GM18505 (cell line): ENCODE measurements around the gene REG3A.

Experiments used
- ATAC-seq: cut with Tn5 transposase; IDR thresholded peaks from one replicate; pipeline ENCODE4 v1.9.1; 2021; ENCODE audit not compliant: unreplicated experiment
- POLR2A ChIP-seq: IDR thresholded peaks from 4 replicates; pipeline ENCODE4 v1.6.1; 2011; ENCODE audit warnings: borderline replicate concordance; ENCODE audit not compliant: insufficient read depth, insufficient read length; ENCODE audit errors: extremely low read depth

Gene REG3A

GRCh38 chr2:79139423-79139822 is 20.1 kb downstream of the REG3A start:
- no peak for TF ChIP-seq POLR2A
- no peak for ATAC-seq

GRCh38 chr2:79138385-79138784 is 21.2 kb downstream of the REG3A start:
- no peak for TF ChIP-seq POLR2A
- ATAC-seq: no peak

- TF ChIP-seq POLR2A: no peak
- ATAC-seq: no peak
These were observed 27.9 kb downstream of the REG3A start for GRCh38 chr2:79131687-79132086.

GRCh38 chr2:79129804-79130203 is 29.7 kb downstream of the REG3A start:
- TF ChIP-seq POLR2A: no peak
- ATAC-seq: no peak

- no peak for ATAC-seq
- no peak for TF ChIP-seq POLR2A
These were observed 30.3 kb downstream of the REG3A start for GRCh38 chr2:79129260-79129659.

GRCh38 chr2:79128406-79128805 is 31.1 kb downstream of the REG3A start:
- no peak for TF ChIP-seq POLR2A
- no peak for ATAC-seq

GRCh38 chr2:79125721-79125985 is 33.9 kb downstream of the REG3A start:
- ATAC-seq: no peak
- TF ChIP-seq POLR2A: no peak

GRCh38 chr2:79124907-79125720 is 34.4 kb downstream of the REG3A start:
- ATAC-seq: no peak
- TF ChIP-seq POLR2A: no peak

GRCh38 chr2:79122676-79123075 is 36.9 kb downstream of the REG3A start:
- no peak for ATAC-seq

GRCh38 chr2:79120194-79120713 is 39.3 kb downstream of the REG3A start, which contains the start of gene REG1A:
Gene REG1A, plus strand, starts transcription at chr2:79120488. Its CDS starts 374 bp downstream, at chr2:79120862.
- TF ChIP-seq POLR2A: no peak
- ATAC-seq: no peak

More at GRCh38 chr2:79122676-79123075, 36.9 kb downstream of the REG3A start:
- TF ChIP-seq POLR2A: no peak

- ATAC-seq: no peak
- TF ChIP-seq POLR2A: no peak
These were observed 42.3 kb downstream of the REG3A start for GRCh38 chr2:79116997-79117928.

- TF ChIP-seq POLR2A: no peak
- ATAC-seq: no peak
These were observed 44.6 kb downstream of the REG3A start for GRCh38 chr2:79114797-79115494.

GRCh38 chr2:79112269-79112668 is 47.3 kb downstream of the REG3A start:
- no peak for ATAC-seq
- no peak for TF ChIP-seq POLR2A
